HepG2 (cell line): ENCODE measurements around the gene MFNG. TPM values are rescaled to one million over a fixed set of nuclear protein-coding genes. Genes with fewer than 3 reads are reported as not detected.

ENCODE experiments used
- AKAP8 ChIP-seq: sonication (generic); formaldehyde crosslinking; IDR thresholded peaks from 2 replicates; pipeline ENCODE4 v1.5.1; 2020; ENCODE audit warnings: mild to moderate bottlenecking, missing genetic modification reagents
- CC2D1A ChIP-seq: sonication (generic); formaldehyde crosslinking; IDR thresholded peaks from 2 replicates; pipeline ENCODE4 v1.8.1; 2023; ENCODE audit warnings: mild to moderate bottlenecking, missing genetic modification reagents
- CREM ChIP-seq, 2 experiments: sonication (generic) in 1 of 2; formaldehyde crosslinking in 1 of 2; IDR thresholded peaks; 2 replicates each; pipeline versions ENCODE4 v1.4.0 to v1.6.1; 2016 to 2020; ENCODE audit warnings: antibody characterized with exemption in 1 of 2, mild to moderate bottlenecking in 1 of 2, missing genetic modification reagents in 1 of 2
- ETV5 ChIP-seq: IDR thresholded peaks from 2 replicates; pipeline ENCODE4 v1.6.1; 2018; ENCODE audit warnings: missing biosample characterization, missing genetic modification reagents, inconsistent platforms, borderline replicate concordance
- FOXO1 ChIP-seq: sonication (generic); formaldehyde crosslinking; IDR thresholded peaks from 2 replicates; pipeline ENCODE4 v1.4.0; 2020; ENCODE audit warnings: missing genetic modification reagents
- GPN1 ChIP-seq: sonication (generic); formaldehyde crosslinking; IDR thresholded peaks from 2 replicates; pipeline ENCODE4 v1.5.1; 2020; ENCODE audit warnings: missing genetic modification reagents, borderline replicate concordance
- KMT2A ChIP-seq: sonication (generic); formaldehyde crosslinking; IDR thresholded peaks from 2 replicates; pipeline ENCODE4 v1.4.0; 2020; ENCODE audit warnings: missing genetic modification reagents
- MAZ ChIP-seq, 2 experiments: sonication (generic) in 1 of 2; formaldehyde crosslinking in 1 of 2; IDR thresholded peaks; 2 replicates each; pipeline versions ENCODE4 v1.5.0 to v1.6.1; 2012 to 2020; ENCODE audit warnings: low read depth in 2 of 2, mild to moderate bottlenecking in 2 of 2, borderline replicate concordance in 1 of 2, improper control_type of control experiment in 1 of 2, low read length in 1 of 2, missing genetic modification reagents in 1 of 2, moderate library complexity in 1 of 2
- RARG ChIP-seq: sonication (generic); formaldehyde crosslinking; IDR thresholded peaks from 2 replicates; pipeline ENCODE4 v1.4.0; 2020; ENCODE audit warnings: low read depth, mild to moderate bottlenecking, missing genetic modification reagents
- SAFB2 ChIP-seq: sonication (generic); formaldehyde crosslinking; IDR thresholded peaks from 2 replicates; pipeline ENCODE4 v1.5.1; 2020; ENCODE audit warnings: missing genetic modification reagents, low read depth, mild to moderate bottlenecking, borderline replicate concordance
- ZNF331 ChIP-seq: sonication (generic); formaldehyde crosslinking; IDR thresholded peaks from 2 replicates; pipeline ENCODE4 v1.4.0; 2020; ENCODE audit warnings: missing genetic modification reagents
- ZNF33A ChIP-seq: sonication (generic); formaldehyde crosslinking; IDR thresholded peaks from 2 replicates; pipeline ENCODE4 v1.5.1; 2020; ENCODE audit warnings: missing genetic modification reagents, mild to moderate bottlenecking, moderate library complexity, borderline replicate concordance
- ZNF383 ChIP-seq: sonication (generic); formaldehyde crosslinking; IDR thresholded peaks from 2 replicates; pipeline ENCODE4 v1.4.0; 2020; ENCODE audit warnings: missing genetic modification reagents, mild to moderate bottlenecking, borderline replicate concordance
- ZNF441 ChIP-seq: sonication (generic); formaldehyde crosslinking; IDR thresholded peaks from 2 replicates; pipeline ENCODE4 v1.7.0; 2021; ENCODE audit warnings: missing genetic modification reagents, borderline replicate concordance
- ZNF713 ChIP-seq: sonication (generic); formaldehyde crosslinking; IDR thresholded peaks from 2 replicates; pipeline ENCODE4 v1.4.0; 2020; ENCODE audit warnings: mild to moderate bottlenecking, missing genetic modification reagents
- polyA plus RNA-seq, 8 experiments: library from polyadenylated mRNA; depleted of rRNA in 3 of 8; stranded (reverse) in 7 of 8; unstranded in 1 of 8; fragments of >200 nt; fragmentation: Illumina TruSeq in 4 of 8; extraction: Trizol in 4 of 8; gene quantifications; 2 replicates each; pipeline versions ENCODE4 v1.2.1 to v1.2.3, GENCODE V29; 2011 to 2016; ENCODE audit warnings: low read depth in 4 of 8, missing spikeins in 1 of 8, mixed read lengths in 1 of 8; ENCODE audit not compliant: insufficient read depth in 1 of 8
- total RNA-seq, 5 experiments: library from RNA; depleted of rRNA; stranded (reverse); fragments of >200 nt; fragmentation: Illumina TruSeq; extraction: Trizol; gene quantifications; 2 replicates each; pipeline ENCODE4 v1.2.3, GENCODE V29; 2016; ENCODE audit warnings: low read depth in 1 of 5
- TF ChIP-seq, protein P1 (sequence below): sonication (generic); formaldehyde crosslinking; IDR thresholded peaks from 2 replicates; pipeline ENCODE4 v1.4.0; 2020; ENCODE audit warnings: missing genetic modification reagents, borderline replicate concordance
- TF ChIP-seq, protein P2 (sequence below): sonication (generic); formaldehyde crosslinking; IDR thresholded peaks from 2 replicates; pipeline ENCODE4 v1.5.1; 2020; ENCODE audit warnings: mild to moderate bottlenecking, moderate library complexity, missing genetic modification reagents
- TF ChIP-seq, protein P3 (sequence below): sonication (generic); formaldehyde crosslinking; IDR thresholded peaks from 2 replicates; pipeline ENCODE4 v1.8.0; 2022; ENCODE audit warnings: mild to moderate bottlenecking, missing genetic modification reagents, moderate library complexity
- TF ChIP-seq, protein P4 (sequence below): IDR thresholded peaks from 2 replicates; pipeline ENCODE4 v1.6.1; 2016; ENCODE audit warnings: low read depth, borderline replicate concordance

MFNG gene
- total and polyA plus RNA-seq, 2 of the 13 experiments (the other 11 are each of a cell fraction or from before 2014, with no cell fraction given): 1.0 to 11.7 TPM

DNA sequence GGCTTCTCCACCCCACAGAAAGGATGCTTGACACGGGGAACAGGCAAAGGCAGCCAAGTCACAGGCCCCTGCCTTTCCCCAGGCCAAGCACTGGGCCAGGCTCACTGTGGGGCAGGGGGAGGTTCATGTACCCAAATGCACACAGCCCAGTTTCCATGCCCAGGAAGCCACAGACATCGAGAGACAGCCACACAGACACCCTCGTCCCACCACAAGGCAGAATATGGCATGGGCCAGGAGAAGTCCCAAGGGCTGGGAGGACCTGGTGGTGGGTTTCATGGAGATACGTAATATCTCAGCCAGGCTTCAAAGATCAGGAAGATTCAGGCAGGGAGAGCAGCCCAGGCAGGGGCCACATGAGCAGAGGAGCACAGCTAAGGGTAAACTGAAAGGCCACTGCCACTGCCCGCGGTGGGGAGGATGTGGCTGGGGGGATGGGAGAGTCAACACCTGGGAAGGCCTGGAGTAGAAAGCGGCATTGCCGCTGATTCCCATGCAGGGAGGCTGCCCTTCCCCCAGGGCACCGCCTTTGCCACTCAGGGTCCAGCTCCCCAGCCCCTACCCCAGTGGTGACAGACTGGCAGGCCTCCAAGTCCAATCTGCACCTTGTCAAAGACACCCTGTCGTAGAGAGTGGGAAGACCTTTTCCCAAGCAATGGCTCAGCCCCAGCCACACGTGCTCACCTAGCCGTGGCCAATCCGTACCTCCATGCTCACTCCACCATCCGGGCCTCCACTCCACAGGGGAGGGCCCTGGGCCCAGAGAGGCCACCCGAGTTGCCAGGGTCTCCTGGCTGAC, 2.4 kb upstream of the MFNG start (continued):
- TF ChIP-seq, protein P1, sequence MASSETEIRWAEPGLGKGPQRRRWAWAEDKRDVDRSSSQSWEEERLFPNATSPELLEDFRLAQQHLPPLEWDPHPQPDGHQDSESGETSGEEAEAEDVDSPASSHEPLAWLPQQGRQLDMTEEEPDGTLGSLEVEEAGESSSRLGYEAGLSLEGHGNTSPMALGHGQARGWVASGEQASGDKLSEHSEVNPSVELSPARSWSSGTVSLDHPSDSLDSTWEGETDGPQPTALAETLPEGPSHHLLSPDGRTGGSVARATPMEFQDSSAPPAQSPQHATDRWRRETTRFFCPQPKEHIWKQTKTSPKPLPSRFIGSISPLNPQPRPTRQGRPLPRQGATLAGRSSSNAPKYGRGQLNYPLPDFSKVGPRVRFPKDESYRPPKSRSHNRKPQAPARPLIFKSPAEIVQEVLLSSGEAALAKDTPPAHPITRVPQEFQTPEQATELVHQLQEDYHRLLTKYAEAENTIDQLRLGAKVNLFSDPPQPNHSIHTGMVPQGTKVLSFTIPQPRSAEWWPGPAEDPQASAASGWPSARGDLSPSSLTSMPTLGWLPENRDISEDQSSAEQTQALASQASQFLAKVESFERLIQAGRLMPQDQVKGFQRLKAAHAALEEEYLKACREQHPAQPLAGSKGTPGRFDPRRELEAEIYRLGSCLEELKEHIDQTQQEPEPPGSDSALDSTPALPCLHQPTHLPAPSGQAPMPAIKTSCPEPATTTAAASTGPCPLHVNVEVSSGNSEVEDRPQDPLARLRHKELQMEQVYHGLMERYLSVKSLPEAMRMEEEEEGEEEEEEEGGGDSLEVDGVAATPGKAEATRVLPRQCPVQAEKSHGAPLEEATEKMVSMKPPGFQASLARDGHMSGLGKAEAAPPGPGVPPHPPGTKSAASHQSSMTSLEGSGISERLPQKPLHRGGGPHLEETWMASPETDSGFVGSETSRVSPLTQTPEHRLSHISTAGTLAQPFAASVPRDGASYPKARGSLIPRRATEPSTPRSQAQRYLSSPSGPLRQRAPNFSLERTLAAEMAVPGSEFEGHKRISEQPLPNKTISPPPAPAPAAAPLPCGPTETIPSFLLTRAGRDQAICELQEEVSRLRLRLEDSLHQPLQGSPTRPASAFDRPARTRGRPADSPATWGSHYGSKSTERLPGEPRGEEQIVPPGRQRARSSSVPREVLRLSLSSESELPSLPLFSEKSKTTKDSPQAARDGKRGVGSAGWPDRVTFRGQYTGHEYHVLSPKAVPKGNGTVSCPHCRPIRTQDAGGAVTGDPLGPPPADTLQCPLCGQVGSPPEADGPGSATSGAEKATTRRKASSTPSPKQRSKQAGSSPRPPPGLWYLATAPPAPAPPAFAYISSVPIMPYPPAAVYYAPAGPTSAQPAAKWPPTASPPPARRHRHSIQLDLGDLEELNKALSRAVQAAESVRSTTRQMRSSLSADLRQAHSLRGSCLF (CRISPR knock-in tag): no peak
- TF ChIP-seq SAFB2 (CRISPR knock-in tag): no peak; the same call in 1 of the 2 replicates
- no peak for TF ChIP-seq CC2D1A (CRISPR knock-in tag)
- TF ChIP-seq ZNF441 (CRISPR knock-in tag): peak; percentile 67; the same call in 1 of the 2 replicates
- no peak for TF ChIP-seq ZNF33A (CRISPR knock-in tag)
- no peak for TF ChIP-seq ZNF383 (CRISPR knock-in tag)
- TF ChIP-seq GPN1 (CRISPR knock-in tag): no peak
- TF ChIP-seq ZNF331 (CRISPR knock-in tag): peak; percentile 76; the same call in 1 of the 2 replicates
- no peak for TF ChIP-seq MAZ (IDR thresholded peaks at IDR 0.05; ENCODE audit: borderline replicate concordance, low read depth, low read length)
- peak; percentile 59; the same call in 1 of the 2 replicates for TF ChIP-seq MAZ (CRISPR knock-in tag; IDR thresholded peaks at IDR 0.05; ENCODE audit: low read depth)
- peak; percentile 77 for TF ChIP-seq AKAP8 (CRISPR knock-in tag)
- TF ChIP-seq, protein P2, sequence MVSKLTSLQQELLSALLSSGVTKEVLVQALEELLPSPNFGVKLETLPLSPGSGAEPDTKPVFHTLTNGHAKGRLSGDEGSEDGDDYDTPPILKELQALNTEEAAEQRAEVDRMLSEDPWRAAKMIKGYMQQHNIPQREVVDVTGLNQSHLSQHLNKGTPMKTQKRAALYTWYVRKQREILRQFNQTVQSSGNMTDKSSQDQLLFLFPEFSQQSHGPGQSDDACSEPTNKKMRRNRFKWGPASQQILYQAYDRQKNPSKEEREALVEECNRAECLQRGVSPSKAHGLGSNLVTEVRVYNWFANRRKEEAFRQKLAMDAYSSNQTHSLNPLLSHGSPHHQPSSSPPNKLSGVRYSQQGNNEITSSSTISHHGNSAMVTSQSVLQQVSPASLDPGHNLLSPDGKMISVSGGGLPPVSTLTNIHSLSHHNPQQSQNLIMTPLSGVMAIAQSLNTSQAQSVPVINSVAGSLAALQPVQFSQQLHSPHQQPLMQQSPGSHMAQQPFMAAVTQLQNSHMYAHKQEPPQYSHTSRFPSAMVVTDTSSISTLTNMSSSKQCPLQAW (CRISPR knock-in tag): peak; percentile 92
- no peak for TF ChIP-seq RARG (CRISPR knock-in tag)
- TF ChIP-seq, protein P3, sequence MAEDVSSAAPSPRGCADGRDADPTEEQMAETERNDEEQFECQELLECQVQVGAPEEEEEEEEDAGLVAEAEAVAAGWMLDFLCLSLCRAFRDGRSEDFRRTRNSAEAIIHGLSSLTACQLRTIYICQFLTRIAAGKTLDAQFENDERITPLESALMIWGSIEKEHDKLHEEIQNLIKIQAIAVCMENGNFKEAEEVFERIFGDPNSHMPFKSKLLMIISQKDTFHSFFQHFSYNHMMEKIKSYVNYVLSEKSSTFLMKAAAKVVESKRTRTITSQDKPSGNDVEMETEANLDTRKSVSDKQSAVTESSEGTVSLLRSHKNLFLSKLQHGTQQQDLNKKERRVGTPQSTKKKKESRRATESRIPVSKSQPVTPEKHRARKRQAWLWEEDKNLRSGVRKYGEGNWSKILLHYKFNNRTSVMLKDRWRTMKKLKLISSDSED: no peak
- TF ChIP-seq FOXO1: peak; percentile 69; the same call in 1 of the 2 replicates
- TF ChIP-seq ETV5 (CRISPR knock-in tag): peak; percentile 66; the same call in 1 of the 2 replicates
- 0 out of 2 replicates have a peak, but pooled peaks have one; percentile 20 for TF ChIP-seq CREM (IDR thresholded peaks at IDR 0.05)
- TF ChIP-seq CREM (CRISPR knock-in tag; IDR thresholded peaks at IDR 0.05): no peak
- TF ChIP-seq, protein P4, sequence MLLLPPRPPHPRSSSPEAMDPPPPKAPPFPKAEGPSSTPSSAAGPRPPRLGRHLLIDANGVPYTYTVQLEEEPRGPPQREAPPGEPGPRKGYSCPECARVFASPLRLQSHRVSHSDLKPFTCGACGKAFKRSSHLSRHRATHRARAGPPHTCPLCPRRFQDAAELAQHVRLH (CRISPR knock-in tag): peak; percentile 21; the same call in 1 of the 2 replicates
- TF ChIP-seq ZNF713 (CRISPR knock-in tag): 0 out of 2 replicates have a peak, but pooled peaks have one; percentile 52
- TF ChIP-seq KMT2A (CRISPR knock-in tag): no peak
